H1 (cell line): ENCODE results near the gene RNFT2. TPM values are rescaled to one million over a fixed set of nuclear protein-coding genes. Genes with fewer than 3 reads are reported as not detected.

Source experiments
- CTCF ChIA-PET: fragments of 300-600 bp; sonication (Branson Sonifier 250); formaldehyde crosslinking; loops from one replicate; lab custom pipeline; 2021; ENCODE audit not compliant: partially characterized antibody; lab: Charles Lee
- POLR2A ChIA-PET: fragments of 300-600 bp; sonication (Branson Sonifier 250); formaldehyde crosslinking; loops from one replicate; lab custom pipeline; 2021; ENCODE audit warnings: inconsistent platforms; ENCODE audit not compliant: partially characterized antibody; lab: Charles Lee
- DNase-seq, 2 experiments: peaks; one replicate each; pipeline versions ENCODE4 v3.0.0 to v3.0.0-alpha.2; 2010 to 2022; ENCODE audit warnings: low spot score in 2 of 2, low read depth in 1 of 2, mixed read lengths in 1 of 2
- FAIRE-seq: peaks from 2 replicates; lab custom pipeline; 2011; peaks lifted over from hg19 to GRCh38; lab: Jason Lieb, UNC
- H2AFZ ChIP-seq: 2 replicates; pipeline ENCODE4 v1.8.1; 2012; ENCODE audit warnings: low read length, inconsistent platforms
- H2AK5ac ChIP-seq: 2 replicates; pipeline ENCODE4 v1.6.1; 2013; ENCODE audit warnings: low read depth, low read length
- H2BK120ac ChIP-seq: replicated peaks from 2 replicates; pipeline ENCODE3; 2013; ENCODE audit warnings: low read depth, low read length, inconsistent platforms
- H2BK12ac ChIP-seq: 2 replicates; pipeline ENCODE4 v1.6.1; 2013; ENCODE audit warnings: low read depth, low read length
- H2BK15ac ChIP-seq: 2 replicates; pipeline ENCODE4 v1.6.1; 2013; ENCODE audit warnings: low read length
- H2BK20ac ChIP-seq: 2 replicates; pipeline ENCODE4 v1.6.1; 2013; ENCODE audit warnings: low read length
- H2BK5ac ChIP-seq: 2 replicates; pipeline ENCODE4 v1.6.1; 2013; ENCODE audit warnings: low read depth, low read length
- H3K14ac ChIP-seq: 2 replicates; pipeline ENCODE4 v1.6.1; 2013; ENCODE audit warnings: inconsistent platforms; ENCODE audit not compliant: insufficient read length
- H3K18ac ChIP-seq: 2 replicates; pipeline ENCODE4 v1.6.1; 2013; ENCODE audit warnings: low read length; ENCODE audit errors: extremely low read depth
- H3K23ac ChIP-seq: 2 replicates; pipeline ENCODE4 v1.6.1; 2013; ENCODE audit warnings: inconsistent platforms; ENCODE audit not compliant: insufficient read length
- H3K23me2 ChIP-seq: 2 replicates; pipeline ENCODE4 v1.6.1; 2013; ENCODE audit warnings: low read depth, low read length
- H3K27ac ChIP-seq: 2 replicates; pipeline ENCODE4 v1.6.1; 2011; ENCODE audit warnings: low read depth, low read length, inconsistent platforms
- H3K27me3 ChIP-seq, 4 experiments: replicated peaks in 1 of 4; 1 replicate in 1 of 4; 2 replicates in 3 of 4; pipeline versions ENCODE4 v1.6.1 to v1.8.1; 2011 to 2013; ENCODE audit warnings: low read length in 3 of 4, mild to moderate bottlenecking in 3 of 4, inconsistent platforms in 2 of 4, mixed read lengths in 2 of 4, moderate library complexity in 1 of 4; ENCODE audit not compliant: control insufficient read depth in 3 of 4, insufficient read depth in 3 of 4; ENCODE audit errors: extremely low read depth in 1 of 4
- H3K36me3 ChIP-seq, 4 experiments: 2 replicates each; pipeline versions ENCODE4 v1.6.1 to v1.8.1; 2011 to 2013; ENCODE audit warnings: mild to moderate bottlenecking in 4 of 4, low read length in 3 of 4, moderate library complexity in 2 of 4, control low read depth in 1 of 4, inconsistent platforms in 1 of 4; ENCODE audit not compliant: insufficient read depth in 4 of 4, control insufficient read depth in 2 of 4
- H3K4ac ChIP-seq: replicated peaks from 2 replicates; pipeline ENCODE3; 2013; ENCODE audit warnings: low read length, low read depth, mixed read lengths, inconsistent platforms; ENCODE audit not compliant: insufficient read length
- H3K4me1 ChIP-seq, 4 experiments: replicated peaks in 1 of 4; 1 replicate in 1 of 4; 2 replicates in 3 of 4; pipeline versions ENCODE4 v1.6.1 to v1.8.1; 2011 to 2013; ENCODE audit warnings: low read length in 3 of 4, inconsistent platforms in 2 of 4, mixed read lengths in 1 of 4; ENCODE audit not compliant: insufficient read depth in 4 of 4, control insufficient read depth in 3 of 4
- H3K4me2 ChIP-seq, 2 experiments: 2 replicates each; pipeline versions ENCODE4 v1.6.1 to v1.8.1; 2011 to 2013; ENCODE audit warnings: low read depth in 2 of 2, low read length in 2 of 2, control low read depth in 1 of 2, inconsistent platforms in 1 of 2, mild to moderate bottlenecking in 1 of 2; ENCODE audit not compliant: insufficient read depth in 1 of 2
- H3K4me3 ChIP-seq, 4 experiments: fragments of 200-600, 300-600 bp in 1 of 4; sonication (generic), shearing (Covaris generic), sonication (Bioruptor Twin) in 1 of 4; 2 replicates each; pipeline versions ENCODE4 v1.5.1 to v1.8.1; 2011 to 2016; ENCODE audit warnings: low read length in 4 of 4, low read depth in 3 of 4, control low read depth in 2 of 4, inconsistent platforms in 2 of 4, mild to moderate bottlenecking in 2 of 4, mixed read lengths in 1 of 4, moderate library complexity in 1 of 4; ENCODE audit not compliant: insufficient read depth in 2 of 4; ENCODE audit errors: extremely low read depth in 1 of 4
- H3K56ac ChIP-seq: replicated peaks from 2 replicates; pipeline ENCODE3; 2013; ENCODE audit warnings: low read depth, mild to moderate bottlenecking, mixed read lengths, low read length, inconsistent platforms; ENCODE audit not compliant: insufficient read length
- H3K79me1 ChIP-seq: 2 replicates; pipeline ENCODE4 v1.6.1; 2013; ENCODE audit warnings: low read depth, low read length, control low read depth
- H3K79me2 ChIP-seq, 2 experiments: 2 replicates each; pipeline versions ENCODE4 v1.6.1 to v1.8.1; 2012 to 2013; ENCODE audit warnings: low read length in 2 of 2, mild to moderate bottlenecking in 2 of 2, inconsistent platforms in 1 of 2; ENCODE audit not compliant: insufficient read depth in 2 of 2, control insufficient read depth in 1 of 2
- H3K9ac ChIP-seq, 4 experiments: replicated peaks in 1 of 4; 1 replicate in 1 of 4; 2 replicates in 3 of 4; pipeline versions ENCODE4 v1.6.1 to v1.8.1; 2011 to 2013; ENCODE audit warnings: low read depth in 3 of 4, low read length in 3 of 4, control low read depth in 2 of 4, mild to moderate bottlenecking in 2 of 4, moderate library complexity in 2 of 4, inconsistent platforms in 1 of 4; ENCODE audit errors: extremely low read depth in 1 of 4
- H3K9me3 ChIP-seq, 2 experiments: 2 replicates each; pipeline versions ENCODE4 v1.6.1 to v1.8.1; 2012 to 2013; ENCODE audit warnings: mild to moderate bottlenecking in 2 of 2, moderate library complexity in 2 of 2, control low read depth in 1 of 2, inconsistent platforms in 1 of 2, low read depth in 1 of 2, low read length in 1 of 2, mixed read lengths in 1 of 2; ENCODE audit not compliant: insufficient read depth in 2 of 2
- H4K20me1 ChIP-seq, 2 experiments: replicated peaks in 1 of 2; 2 replicates each; pipeline versions ENCODE3 to v1.8.1; 2011 to 2013; ENCODE audit warnings: inconsistent platforms in 2 of 2, low read length in 2 of 2, mild to moderate bottlenecking in 1 of 2; ENCODE audit not compliant: insufficient read depth in 2 of 2, control insufficient read depth in 1 of 2
- H4K5ac ChIP-seq: 2 replicates; pipeline ENCODE4 v1.6.1; 2013; ENCODE audit warnings: low read length, low read depth, mixed read lengths, inconsistent platforms; ENCODE audit not compliant: insufficient read length
- H4K8ac ChIP-seq: 2 replicates; pipeline ENCODE4 v1.8.0; 2013; ENCODE audit warnings: mild to moderate bottlenecking, moderate library complexity, low read length, inconsistent platforms; ENCODE audit not compliant: insufficient read depth; ENCODE audit errors: extremely low read depth
- H4K91ac ChIP-seq: replicated peaks from 2 replicates; pipeline ENCODE3; 2013; ENCODE audit warnings: low read length, mixed read lengths, inconsistent platforms; ENCODE audit not compliant: insufficient read length
- ATF2 ChIP-seq: IDR thresholded peaks from 2 replicates; pipeline ENCODE4 v1.6.1; 2012; ENCODE audit warnings: low read length, inconsistent platforms
- CBX8 ChIP-seq: fragments of 300-800, 300-1000 bp; sonication (generic); IDR thresholded peaks from 2 replicates; pipeline ENCODE4 v1.7.1; 2016; ENCODE audit warnings: low read depth, low read length, borderline replicate concordance
- EZH2 ChIP-seq: fragments of 200-600 bp; sonication (generic); IDR thresholded peaks from 2 replicates; pipeline ENCODE4 v1.7.1; 2012; ENCODE audit warnings: low read depth, mild to moderate bottlenecking, moderate library complexity, low read length, inconsistent platforms; ENCODE audit not compliant: severe bottlenecking
- JUND ChIP-seq: IDR thresholded peaks from 2 replicates; pipeline ENCODE4 v1.6.1; 2011; ENCODE audit warnings: mild to moderate bottlenecking, improper control_type of control experiment, low read length
- MAX ChIP-seq: IDR thresholded peaks from 2 replicates; pipeline ENCODE4 v1.6.1; 2012; ENCODE audit warnings: inconsistent platforms
- NANOG ChIP-seq: IDR thresholded peaks from 2 replicates; pipeline ENCODE4 v1.6.1; 2011; ENCODE audit warnings: low read length, low read depth, mild to moderate bottlenecking, inconsistent platforms; ENCODE audit not compliant: insufficient read depth, poor library complexity, severe bottlenecking
- POLR2AphosphoS5 ChIP-seq: IDR thresholded peaks from 2 replicates; pipeline ENCODE4 v1.6.1; 2011; ENCODE audit warnings: low read depth, low read length
- RFX5 ChIP-seq: IDR thresholded peaks from 2 replicates; pipeline ENCODE4 v1.6.1; 2011; ENCODE audit warnings: low read depth, low read length, improper control_type of control experiment, borderline replicate concordance
- RNF2 ChIP-seq: fragments of 200-900, 300-1000 bp; sonication (generic); IDR thresholded peaks from 2 replicates; pipeline ENCODE4 v1.7.1; 2016; ENCODE audit warnings: borderline replicate concordance, low read depth, mild to moderate bottlenecking, antibody characterized with exemption, low read length; ENCODE audit not compliant: poor library complexity, severe bottlenecking; ENCODE audit errors: missing control alignments
- SIRT6 ChIP-seq: IDR thresholded peaks from one replicate; pipeline ENCODE4 v1.7.1; 2012; ENCODE audit warnings: low read length, inconsistent platforms
- TCF12 ChIP-seq: IDR thresholded peaks from 2 replicates; pipeline ENCODE4 v1.6.1; 2011; ENCODE audit warnings: low read depth, mild to moderate bottlenecking, low read length
- TEAD4 ChIP-seq: IDR thresholded peaks from 2 replicates; pipeline ENCODE4 v1.6.1; 2012; ENCODE audit warnings: low read depth, low read length, inconsistent platforms, mixed read lengths
- WGBS, 2 experiments: shearing (Covaris generic) in 1 of 2; methylation state at CpG; one replicate each; pipeline versions ENCODE4 v1.1.6 to v1.1.7; 2013 to 2015; ENCODE audit warnings: low lambda C conversion rate in 2 of 2, mixed read lengths in 2 of 2, inconsistent platforms in 1 of 2, low coverage in 1 of 2, missing lambda C conversion rate in 1 of 2; ENCODE audit not compliant: insufficient replicate concordance in 2 of 2, insufficient coverage in 1 of 2, insufficient read length in 1 of 2; ENCODE audit errors: extremely low coverage in 1 of 2, missing lambda C conversion rate in 1 of 2; 5-methylcytosine and 5-hydroxymethylcytosine counted together
- polyA plus RNA-seq, 7 experiments: library from polyadenylated mRNA; depleted of rRNA in 3 of 7; stranded (reverse) in 5 of 7; unstranded in 2 of 7; fragments of >200 nt in 5 of 7; fragments of 200-250 nt in 2 of 7; gene quantifications; 1 replicate in 5 of 7; 2 replicates in 1 of 7; 4 replicates in 1 of 7; pipeline versions ENCODE4 v1.2.1 to v1.2.3, GENCODE V29; 2011 to 2013; ENCODE audit warnings: missing spikeins in 2 of 7, mixed read lengths in 2 of 7
- total RNA-seq: library from RNA; stranded (reverse); fragmentation: NEBNext Ultra II Directional; extraction: Animal tissue kit (Norgen Biotek cat#: 25700); gene quantifications from 2 replicates; pipeline ENCODE4 v1.2.1, GENCODE V29; 2021

RNFT2 gene
- total and polyA plus RNA-seq, 2 of the 8 experiments (the other 6 are each of a cell fraction or from before 2014, with no cell fraction given), result 14.2 to 33.1 TPM

DNA sequence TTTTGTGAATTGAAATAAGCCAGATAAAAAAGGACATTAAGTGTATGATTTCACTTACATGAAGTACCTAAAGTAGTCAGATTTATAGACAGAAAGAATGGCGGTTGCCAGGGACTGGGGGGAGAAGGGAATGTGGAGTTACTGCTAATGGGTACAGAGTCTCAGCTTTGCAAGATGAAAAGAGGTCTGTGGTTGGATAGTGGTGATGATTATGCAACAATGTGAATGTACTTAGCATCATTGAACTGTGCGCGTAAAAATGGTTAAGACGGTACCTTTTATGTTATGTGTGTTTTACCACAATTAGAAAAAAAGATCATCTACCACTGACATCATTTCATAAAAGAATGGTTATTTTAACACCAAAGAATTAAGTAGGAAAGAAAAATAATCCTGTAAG, 35.9 kb downstream of the RNFT2 start:
- no peak overlapping the region for H2BK15ac ChIP-seq
- no peak overlapping the region for H2AFZ ChIP-seq
- no peaks in the 10 kb centered on the region for H3K9me3 ChIP-seq
- H3K79me1 ChIP-seq, result no peaks in the 10 kb centered on the region
- no peak overlapping the region for H2BK5ac ChIP-seq
- H3K79me2 ChIP-seq, result no peaks in the 10 kb centered on the region
- no peak overlapping the region for H2BK120ac ChIP-seq
- WGBS, 2 experiments, result 65% methylated on average over 4 of the region's 4 CpGs; no CpG with 5 or more reads in 1 of the 2 experiments
- H3K27ac ChIP-seq, result no peak overlapping the region
- no peak overlapping the region for H3K4me3 ChIP-seq
- no peak overlapping the region for H3K56ac ChIP-seq
- H2BK20ac ChIP-seq, result no peak overlapping the region
- H3K27me3 ChIP-seq, result no peaks in the 10 kb centered on the region
- H3K9ac ChIP-seq, result no peak overlapping the region
- H4K8ac ChIP-seq, result no peak overlapping the region
- DNase-seq, result no peak
- H3K36me3 ChIP-seq, result peaks cover 0 to 2% (median 2%) of the 10 kb centered on the region in 4 experiments; a peak in 5 of 8 replicates
- no peak overlapping the region for H3K23ac ChIP-seq
- CTCF ChIA-PET, result interaction anchor here (0.8 to 2.4 kb wide), 3 partner anchors 14 to 124 kb away, joined by 3 to 12 read pairs (median 3); no protein-coding TSS in a partner anchor
- FAIRE-seq, result no peak
- H3K14ac ChIP-seq, result no peak overlapping the region
- no peak overlapping the region for H4K5ac ChIP-seq
- no peak overlapping the region for H2BK12ac ChIP-seq
- no peak overlapping the region for H3K4ac ChIP-seq
- no peak overlapping the region for H3K18ac ChIP-seq
- H3K4me2 ChIP-seq, result no peak overlapping the region
- H2AK5ac ChIP-seq, result no peak overlapping the region
- no peak overlapping the region for H4K91ac ChIP-seq
- peaks cover 0 to 1% of the 10 kb centered on the region in 2 experiments for H4K20me1 ChIP-seq
- POLR2A ChIA-PET, result interaction anchor here (0.8 to 1.3 kb wide), 2 partner anchors 10 to 15 kb away, joined by 3 to 4 read pairs; no protein-coding TSS in a partner anchor
- H3K4me1 ChIP-seq, result no peaks in the 10 kb centered on the region; a peak in 1 of 7 replicates
- no peaks in the 10 kb centered on the region for H3K23me2 ChIP-seq
- no peak for TF ChIP-seq SIRT6
- TF ChIP-seq RFX5, result no peak
- no peak for TF ChIP-seq TEAD4
- no peak for TF ChIP-seq ATF2
- TF ChIP-seq TCF12, result no peak
- no peak for TF ChIP-seq NANOG
- no peak for TF ChIP-seq POLR2AphosphoS5
- no peak for TF ChIP-seq RNF2
- no peak for TF ChIP-seq MAX
- no peak for TF ChIP-seq EZH2
- no peak for TF ChIP-seq CBX8
- no peak for TF ChIP-seq JUND
